Fibroblast of skin of scalp (primary cell): ENCODE measurements around the gene TRIM37.
"Not testable (repeated sequence)": the region's sequence is repeated elsewhere in the genome, so short reads cannot be mapped to it uniquely, and the experiment has no call there.

Source experiments
- DNase-seq: peaks from one replicate; pipeline ENCODE4 v3.0.0-alpha.2; 2013

The TRIM37 gene

GRCh38 chr17:58985971-58986370 is 120.7 kb downstream of the TRIM37 start:
- peak; percentile 21 for DNase-seq

GRCh38 chr17:58985367-58985766 is 121.3 kb downstream of the TRIM37 start:
- DNase-seq: no peak

DNA sequence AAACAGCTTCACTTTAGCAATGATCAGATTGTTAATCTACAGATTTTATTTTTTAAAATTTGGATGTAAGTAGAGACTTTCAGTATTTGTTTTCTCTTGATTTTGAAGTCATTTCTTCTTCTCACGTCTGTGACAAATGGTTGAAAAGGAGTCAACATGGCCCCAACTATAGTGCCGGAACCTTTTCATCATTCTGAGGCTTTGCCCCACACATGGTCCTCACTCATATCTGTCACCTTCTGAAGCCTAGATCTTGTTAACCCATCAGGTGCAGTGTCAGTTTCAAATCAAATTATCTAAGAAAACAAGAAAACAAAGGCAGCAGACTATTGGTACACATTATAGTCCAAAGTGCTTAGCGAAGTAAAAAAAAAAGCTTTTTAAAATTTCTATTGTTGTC is 124.1 kb downstream of the TRIM37 start:
- DNase-seq: no peak

- DNase-seq: no peak
Observed at GRCh38 chr17:58980706-58981481, 125.8 kb downstream of the TRIM37 start.

GRCh38 chr17:58976541-58976940 is 130.1 kb downstream of the TRIM37 start:
- no peak for DNase-seq

GRCh38 chr17:58974354-58974753 is 132.3 kb downstream of the TRIM37 start:
- no peak for DNase-seq

DNA sequence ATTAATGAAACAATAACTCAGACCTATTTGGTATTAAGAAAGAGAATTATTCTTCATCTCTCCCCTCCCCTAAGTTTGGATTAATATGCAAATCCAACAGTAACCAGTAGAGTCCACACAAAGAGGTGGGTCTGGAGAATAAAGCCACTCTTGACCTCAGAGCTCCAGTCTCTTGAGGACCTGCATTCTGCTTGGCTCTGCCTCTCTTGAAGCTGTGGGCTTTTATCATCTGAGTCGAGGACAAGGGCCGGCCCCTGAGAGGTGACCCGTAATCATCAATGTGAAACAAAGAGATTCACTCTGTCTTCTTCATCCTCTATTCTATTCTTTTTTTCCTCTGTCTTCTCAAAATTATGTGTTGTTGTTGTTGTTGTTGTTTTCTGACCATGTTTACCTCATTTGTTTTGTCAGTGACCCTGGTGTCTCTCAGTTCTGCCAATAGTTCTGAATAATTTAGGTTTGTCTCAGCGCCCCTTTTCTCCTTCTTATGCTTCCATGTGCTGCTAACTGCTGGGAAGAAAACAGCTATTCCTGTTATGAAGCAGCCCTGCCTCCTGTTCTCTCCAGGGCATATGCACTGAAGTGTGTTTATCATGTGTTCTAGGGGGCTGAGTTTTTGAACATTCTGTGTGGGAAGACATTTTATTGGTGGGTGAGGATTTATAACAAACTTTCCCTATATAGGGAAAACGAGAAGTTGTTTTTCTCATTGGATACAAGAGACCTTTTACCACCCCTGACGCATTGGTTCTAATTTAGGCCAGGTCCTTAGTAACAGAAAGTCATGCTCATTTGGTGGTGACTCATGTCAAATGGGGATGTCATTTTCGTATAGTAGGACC is 135.8 kb downstream of the TRIM37 start:
- peak; percentile 10 for DNase-seq

- DNase-seq: no peak
Observed at GRCh38 chr17:58969612-58970011, 137.1 kb downstream of the TRIM37 start.

DNA sequence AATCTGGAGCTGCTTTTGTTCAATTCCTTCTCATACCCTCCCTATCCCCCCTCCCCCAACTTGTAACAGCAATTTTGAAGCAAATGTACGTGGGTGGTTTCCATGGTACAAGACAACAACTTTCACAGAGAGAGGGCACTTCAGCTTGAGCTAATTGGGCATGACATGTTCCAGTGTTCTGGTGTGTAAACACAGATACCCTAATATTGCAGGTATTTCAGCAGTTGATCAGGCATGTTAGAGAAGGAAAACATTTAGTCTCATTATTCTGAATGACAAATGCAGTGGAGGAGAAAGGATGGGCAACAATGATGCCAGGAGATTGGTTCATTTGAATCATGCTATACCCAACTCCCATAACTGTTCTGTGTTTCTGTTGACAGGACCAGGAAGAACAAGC is 137.5 kb downstream of the TRIM37 start:
- no peak for DNase-seq

- DNase-seq: no peak
Observed at GRCh38 chr17:58968426-58969061, 138.1 kb downstream of the TRIM37 start.

DNA sequence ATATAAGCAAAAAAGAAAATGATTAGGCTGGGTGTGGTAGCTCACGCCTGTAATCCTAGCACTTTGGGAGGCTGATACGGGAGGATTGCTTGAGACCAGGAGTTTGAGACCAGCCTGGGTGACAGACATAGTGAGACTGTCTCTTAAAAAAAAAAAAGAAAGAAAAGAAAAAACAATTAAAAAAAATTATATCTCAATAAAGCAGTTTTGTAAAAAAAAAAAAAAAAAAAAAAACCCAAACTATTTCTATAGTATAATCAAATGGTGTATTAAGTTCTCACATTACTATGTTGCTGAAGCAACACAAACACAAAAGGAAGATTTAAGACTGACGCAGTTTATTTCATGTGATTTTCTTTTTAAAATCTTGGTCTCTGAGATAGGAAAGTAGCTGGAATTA is 140.5 kb downstream of the TRIM37 start:
- DNase-seq: no peak

GRCh38 chr17:58965221-58965620 is 141.5 kb downstream of the TRIM37 start:
- no peak for DNase-seq

DNA sequence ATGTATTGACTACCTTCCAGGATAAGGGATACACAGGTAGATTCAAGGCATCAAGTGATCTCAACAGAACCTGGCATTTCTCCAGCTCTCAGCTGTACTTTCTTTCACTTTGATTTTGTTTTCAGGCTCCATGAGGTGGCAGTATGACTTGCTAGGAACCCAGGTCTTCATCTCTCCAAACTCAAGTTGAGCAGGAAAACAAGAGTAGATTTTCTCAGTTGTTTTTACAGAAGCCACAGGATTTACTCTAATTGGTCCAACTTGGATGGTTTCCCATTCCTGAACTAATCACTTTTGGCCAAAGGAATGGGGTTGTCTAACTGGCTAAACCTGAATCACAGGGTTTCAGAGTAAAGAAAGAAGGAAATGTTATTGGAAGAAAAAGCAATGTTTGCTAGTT is 146.6 kb downstream of the TRIM37 start:
- DNase-seq: peak; percentile 63

DNA sequence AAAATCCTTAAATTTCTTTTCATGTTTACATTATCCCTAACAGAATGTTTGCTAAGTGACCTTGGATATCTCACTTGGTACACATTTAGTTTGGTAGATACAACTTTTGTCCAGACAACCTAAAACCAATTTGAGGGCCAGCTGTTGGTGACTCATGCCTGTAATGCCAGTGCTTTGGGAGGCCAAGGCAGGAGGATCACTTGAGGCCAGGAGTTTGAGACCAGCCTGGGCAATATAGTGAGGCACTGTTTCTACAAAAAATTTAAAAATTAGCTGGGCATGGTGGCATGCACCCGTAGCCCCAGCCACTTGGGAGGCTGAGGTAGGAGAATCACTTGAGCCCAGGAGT is 149.0 kb downstream of the TRIM37 start:
- not testable (repeated sequence) for DNase-seq

GRCh38 chr17:58956997-58957724 is 149.5 kb downstream of the TRIM37 start:
- peak; percentile 66 for DNase-seq

GRCh38 chr17:58954358-58954757 is 152.3 kb downstream of the TRIM37 start:
- not testable (repeated sequence) for DNase-seq

- DNase-seq: no peak
Observed at GRCh38 chr17:58947824-58948223, 158.9 kb downstream of the TRIM37 start.

- DNase-seq: no peak
Observed at GRCh38 chr17:58947411-58947810, 159.3 kb downstream of the TRIM37 start.

GRCh38 chr17:58944166-58944565 is 162.5 kb downstream of the TRIM37 start:
- DNase-seq: no peak

GRCh38 chr17:58936295-58936694 is 170.4 kb downstream of the TRIM37 start:
- no peak for DNase-seq

DNA sequence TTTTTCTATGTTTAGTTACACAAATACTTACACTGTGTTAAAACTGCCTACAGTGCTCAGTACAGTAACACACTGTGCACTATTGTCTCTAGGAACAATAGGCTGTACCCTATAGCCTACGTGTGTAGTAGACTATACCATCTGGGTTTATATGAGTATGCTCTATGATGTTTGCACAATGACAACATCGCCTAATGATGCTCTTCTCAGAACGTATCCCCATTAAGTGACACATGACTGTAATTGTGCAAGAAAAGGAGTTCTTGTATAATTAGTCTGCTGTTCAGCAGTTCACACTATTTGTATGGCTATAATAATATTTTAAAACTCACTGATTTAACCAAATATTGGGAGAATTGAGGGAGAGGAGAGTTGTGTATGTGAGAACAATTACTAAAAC is 173.7 kb downstream of the TRIM37 start:
- no peak for DNase-seq
